A673 (cell line): Measurements from ENCODE around the gene EGFL6.

Experiments used
- CTCF ChIP-seq: fragments of 300-800, 200-600 bp; sonication (generic); conservative IDR thresholded peaks from 2 replicates; pipeline ENCODE4 v1.5.1; 2017; ENCODE audit warnings: low read depth, mild to moderate bottlenecking, antibody characterized with exemption, low read length, moderate library complexity, mixed read lengths
- EZH2 ChIP-seq: fragments of 200-600 bp; sonication (generic); IDR thresholded peaks from 2 replicates; pipeline ENCODE4 v1.6.1; 2017; ENCODE audit warnings: borderline replicate concordance, low read depth, mild to moderate bottlenecking, mixed read lengths, antibody characterized with exemption, low read length; ENCODE audit not compliant: poor library complexity, severe bottlenecking

- TF ChIP-seq CTCF (no peak), EZH2 (no peak)
Observed at GRCh38 chrX:13638826-13639225, 69.4 kb downstream of the EGFL6 start.
